Activated CD4-positive, alpha-beta T cell treated with anti-CD3 and anti-CD28 coated beads for 4 hours (primary cell): Measurements from ENCODE around the gene SAMD4B.
A peak's percentile ranks its signal among the peaks of the same experiment; 100 is the strongest.

Experiments used
- DNase-seq, 2 donors: peaks; one replicate each; pipeline ENCODE4 v3.0.0-alpha.2; 2020

The SAMD4B gene

DNA sequence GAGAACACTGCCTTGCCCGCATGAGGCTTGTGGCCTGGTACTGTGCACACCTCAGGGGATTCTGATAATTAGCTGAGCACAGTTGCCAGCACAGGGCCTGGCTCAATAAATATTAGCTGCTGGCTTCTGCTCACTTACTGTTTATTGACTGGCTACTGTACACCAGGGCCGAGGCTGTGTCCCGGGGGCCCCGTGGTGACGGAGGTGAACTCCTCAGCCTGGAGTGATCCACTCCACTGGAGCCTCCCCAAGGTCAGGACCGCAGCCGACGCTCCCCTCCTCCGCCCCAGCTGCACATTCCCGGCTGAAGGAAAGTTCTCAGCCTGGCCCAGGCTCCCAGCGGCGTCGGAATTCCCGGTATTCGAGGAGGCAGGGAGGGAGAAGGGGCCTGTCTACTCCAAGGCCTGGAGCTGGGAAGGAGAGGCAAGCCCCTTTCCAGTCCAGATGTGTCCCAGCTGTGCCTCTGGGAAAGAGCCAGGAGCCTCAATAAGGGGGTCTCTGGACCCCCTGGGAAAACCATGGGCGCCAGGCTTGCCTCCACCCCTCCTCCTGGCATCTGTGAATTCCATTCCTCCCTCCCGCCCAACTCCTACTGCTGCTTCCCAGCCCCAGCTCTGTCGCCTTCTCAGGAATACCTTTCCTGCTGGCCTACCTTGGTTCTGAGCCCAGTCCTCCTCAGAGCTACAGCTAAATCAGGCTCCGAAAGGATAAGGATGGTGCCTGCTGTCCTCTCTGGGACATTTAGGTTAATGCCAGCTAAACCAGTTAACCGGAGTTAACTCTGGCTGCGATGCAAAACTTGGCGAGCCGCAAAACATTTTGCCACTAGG is 86.3 kb downstream of the SAMD4B start:
- DNase-seq: no peak

- DNase-seq: peak; percentile 51 to 56
Measured at GRCh38 chr19:39430675-39431593, 88.7 kb downstream of the SAMD4B start.

DNA sequence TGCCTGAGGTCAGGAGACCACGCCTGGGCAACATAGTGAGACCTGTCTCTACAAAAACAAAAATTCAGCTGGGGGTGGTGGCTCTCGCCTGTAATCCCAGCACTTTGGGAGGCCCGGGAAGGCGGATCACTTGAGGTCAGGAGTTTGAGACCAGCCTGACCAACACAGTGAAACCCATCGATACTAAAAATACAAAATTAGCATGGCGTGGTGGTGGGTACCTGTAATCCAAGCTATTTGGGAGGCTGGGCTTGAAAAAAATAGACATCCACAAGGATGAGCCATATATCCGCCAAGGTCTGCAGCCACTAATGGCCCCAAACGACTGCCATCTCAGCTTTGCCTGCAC is 90.4 kb downstream of the SAMD4B start:
- no peak for DNase-seq

- DNase-seq: no peak
Measured at GRCh38 chr19:39433480-39434079, 91.4 kb downstream of the SAMD4B start.

GRCh38 chr19:39434123-39435076 is 92.2 kb downstream of the SAMD4B start:
- no peak for DNase-seq
